Measurements from ENCODE around the gene TRPM5.

Gene TRPM5

GRCh38 chr11:2436521-2437031, 7.7 kb downstream of the TRPM5 start:
- no peak overlapping the region for H3K27ac ChIP-seq
- no peak overlapping the region for H3K4me3 ChIP-seq (ENCODE audit: low read depth, low read length)
- no peaks in the 10 kb centered on the region for H3K36me3 ChIP-seq (replicated peaks)
- in situ Hi-C loops (cut with HindIII; ENCODE audit: low pct_ligation_motif_present, low sequenced_read_pairs): no loop called here
- TF ChIP-seq CTCF (IDR thresholded peaks at IDR 0.05; ENCODE audit: low read depth, low read length, missing control alignments): no peak
- H3K27me3 ChIP-seq (replicated peaks): peaks cover 4% of the 10 kb centered on the region
- no peak for DNase-seq

DNA sequence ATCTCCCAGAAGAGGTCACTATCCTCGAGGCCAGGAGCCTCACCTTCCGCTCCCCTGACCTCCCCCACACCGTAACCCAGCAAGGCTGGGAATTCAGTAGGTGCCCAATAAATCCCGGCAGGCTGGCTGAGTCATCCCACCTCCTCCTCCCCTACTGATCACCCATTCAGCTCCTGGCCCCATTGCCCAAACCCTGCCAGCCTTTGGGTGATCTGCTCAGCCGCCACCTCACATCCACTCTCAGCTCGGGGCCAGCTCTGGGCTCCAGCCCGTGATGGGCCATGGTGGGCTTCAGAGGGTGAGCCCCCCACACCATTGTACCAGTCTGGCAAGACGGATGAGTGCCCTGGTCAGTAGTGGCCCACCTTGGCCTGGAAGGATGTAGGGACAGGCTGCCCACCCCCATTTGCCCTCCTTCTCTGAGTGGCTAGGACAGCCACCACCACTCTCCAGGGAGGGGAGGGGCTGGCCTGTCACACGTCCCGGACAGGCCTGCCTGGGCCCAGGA, 8.2 kb downstream of the TRPM5 start:
- Histone ChIP-seq H3K36me3 (replicated peaks) (no peaks in the 10 kb centered on the region), H3K4me3 (ENCODE audit: low read depth, low read length) (no peak overlapping the region), H3K27ac (no peak overlapping the region), H3K27me3 (replicated peaks) (peaks cover 4% of the 10 kb centered on the region)
- in situ Hi-C loops (cut with HindIII; ENCODE audit: low pct_ligation_motif_present, low sequenced_read_pairs): no loop called here
- no peak for DNase-seq
- no peak for TF ChIP-seq CTCF (IDR thresholded peaks at IDR 0.05; ENCODE audit: low read depth, low read length, missing control alignments)

GRCh38 chr11:2435288-2436012, 8.9 kb downstream of the TRPM5 start:
- no peak for TF ChIP-seq CTCF (IDR thresholded peaks at IDR 0.05; ENCODE audit: low read depth, low read length, missing control alignments)
- DNase-seq: no peak
- Histone ChIP-seq H3K4me3 (ENCODE audit: low read depth, low read length) (no peak overlapping the region), H3K36me3 (replicated peaks) (no peaks in the 10 kb centered on the region), H3K27ac (no peak overlapping the region), H3K27me3 (replicated peaks) (peaks cover 4% of the 10 kb centered on the region)
- in situ Hi-C loops (cut with HindIII; ENCODE audit: low pct_ligation_motif_present, low sequenced_read_pairs): no loop called here

DNA sequence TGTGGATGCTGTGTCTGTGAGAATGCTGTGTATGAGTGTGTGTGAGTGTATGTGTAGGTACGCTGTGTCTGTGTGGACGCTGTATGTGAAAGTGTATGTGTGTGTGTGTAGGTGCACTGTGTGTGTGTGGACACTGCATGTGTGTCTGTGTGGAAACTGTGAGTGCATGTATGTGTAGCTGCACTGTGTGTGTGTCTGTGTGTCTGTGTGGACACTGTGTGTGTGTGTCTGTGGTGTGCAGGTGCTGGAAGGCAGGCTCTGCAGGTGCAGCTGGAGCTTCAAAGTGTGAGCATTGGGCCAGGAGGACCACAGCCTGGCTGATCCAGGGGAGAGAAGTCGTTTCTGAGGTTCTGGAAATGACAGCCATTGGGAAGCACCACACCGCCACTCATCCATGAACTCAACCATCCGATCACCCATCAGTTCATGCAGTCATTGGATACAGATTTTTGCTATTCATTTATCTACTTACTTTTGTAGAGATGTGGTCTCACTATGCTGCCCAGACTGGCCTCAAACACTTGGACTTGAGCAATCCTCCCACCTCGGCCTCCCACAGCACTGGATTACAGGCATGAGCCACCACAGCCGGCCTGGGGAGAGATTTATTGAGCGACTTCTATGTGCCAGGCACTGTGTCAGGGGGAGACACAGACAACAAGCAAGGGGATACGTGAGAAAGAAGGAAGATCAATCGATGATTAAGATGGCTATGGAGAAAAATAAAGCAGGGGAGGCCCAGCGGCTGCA, 9.6 kb downstream of the TRPM5 start:
- DNase-seq: no peak
- in situ Hi-C loops (cut with HindIII; ENCODE audit: low pct_ligation_motif_present, low sequenced_read_pairs): no loop called here
- H3K27me3 ChIP-seq (replicated peaks): peaks cover 2% of the 10 kb centered on the region
- H3K4me3 ChIP-seq (ENCODE audit: low read depth, low read length): no peak overlapping the region
- TF ChIP-seq CTCF (IDR thresholded peaks at IDR 0.05; ENCODE audit: low read depth, low read length, missing control alignments): no peak
- no peak overlapping the region for H3K27ac ChIP-seq
- H3K36me3 ChIP-seq (replicated peaks): no peaks in the 10 kb centered on the region

- peaks cover 2% of the 10 kb centered on the region for H3K27me3 ChIP-seq (replicated peaks)
- TF ChIP-seq CTCF (IDR thresholded peaks at IDR 0.05; ENCODE audit: low read depth, low read length, missing control alignments): no peak
- in situ Hi-C loops (cut with HindIII; ENCODE audit: low pct_ligation_motif_present, low sequenced_read_pairs): no loop called here
- no peaks in the 10 kb centered on the region for H3K36me3 ChIP-seq (replicated peaks)
- DNase-seq: no peak
- no peak overlapping the region for H3K27ac ChIP-seq
- no peak overlapping the region for H3K4me3 ChIP-seq (ENCODE audit: low read depth, low read length)
Measured at GRCh38 chr11:2434008-2434407, 10.3 kb downstream of the TRPM5 start.

All from brain microvascular endothelial cell (primary cell).